Liver (tissue), 9 donors: ENCODE results near the gene SULT1A2. TPM values are rescaled to one million over a fixed set of nuclear protein-coding genes. Genes with fewer than 3 reads are reported as not detected.

Source experiments
- DNase-seq: peaks from one replicate; pipeline ENCODE4 v3.0.0-alpha.2; 2017; ENCODE audit warnings: low spot score
- H3K27ac ChIP-seq, 2 donors: one replicate each; pipeline ENCODE4 v1.7.0; 2013; ENCODE audit warnings: inconsistent platforms in 2 of 2, low read length in 2 of 2, control low read depth in 1 of 2, low read depth in 1 of 2, mild to moderate bottlenecking in 1 of 2
- H3K27me3 ChIP-seq, 4 donors: one replicate each; pipeline versions ENCODE4 v1.6.1 to v1.7.0; 2013; ENCODE audit warnings: low read length in 3 of 4, inconsistent platforms in 1 of 4, mild to moderate bottlenecking in 1 of 4, moderate library complexity in 1 of 4; ENCODE audit not compliant: control insufficient read depth in 4 of 4, insufficient read depth in 4 of 4
- H3K36me3 ChIP-seq, 4 donors: one replicate each; pipeline versions ENCODE4 v1.6.1 to v1.7.0; 2013; ENCODE audit warnings: low read length in 3 of 4, mild to moderate bottlenecking in 3 of 4, low read depth in 1 of 4, moderate library complexity in 1 of 4; ENCODE audit not compliant: control insufficient read depth in 4 of 4, insufficient read depth in 3 of 4
- H3K4me1 ChIP-seq, 4 donors: one replicate each; pipeline versions ENCODE4 v1.6.1 to v1.7.0; 2013; ENCODE audit warnings: low read length in 3 of 4, mild to moderate bottlenecking in 3 of 4, moderate library complexity in 1 of 4; ENCODE audit not compliant: control insufficient read depth in 4 of 4, insufficient read depth in 4 of 4
- H3K4me3 ChIP-seq, 3 donors: one replicate each; pipeline versions ENCODE4 v1.6.1 to v1.7.0; 2013; ENCODE audit warnings: low read length in 3 of 3, control low read depth in 1 of 3, low read depth in 1 of 3, mild to moderate bottlenecking in 1 of 3
- H3K9ac ChIP-seq, 2 donors: one replicate each; pipeline ENCODE4 v1.7.0; 2013; ENCODE audit warnings: low read length in 2 of 2, mild to moderate bottlenecking in 2 of 2, moderate library complexity in 2 of 2, control low read depth in 1 of 2, low read depth in 1 of 2
- H3K9me3 ChIP-seq, 4 donors: one replicate each; pipeline versions ENCODE4 v1.6.1 to v1.7.0; 2013; ENCODE audit warnings: low read length in 3 of 4; ENCODE audit not compliant: control insufficient read depth in 4 of 4
- EGR1 ChIP-seq, 2 donors: IDR thresholded peaks; 2 replicates each; pipeline ENCODE4 v1.6.1; 2016 to 2018; ENCODE audit warnings: antibody characterized with exemption in 2 of 2, low read depth in 2 of 2
- FOXA1 ChIP-seq: IDR thresholded peaks from 2 replicates; pipeline ENCODE4 v1.6.1; 2016; ENCODE audit warnings: antibody characterized with exemption
- FOXA2 ChIP-seq: IDR thresholded peaks from 2 replicates; pipeline ENCODE4 v1.6.1; 2016; ENCODE audit warnings: antibody characterized with exemption
- GABPA ChIP-seq, 2 donors: IDR thresholded peaks in 1 of 2; conservative IDR thresholded peaks in 1 of 2; 2 replicates each; pipeline ENCODE4 v1.6.1; 2016; ENCODE audit warnings: antibody characterized with exemption in 2 of 2, mild to moderate bottlenecking in 1 of 2, moderate library complexity in 1 of 2
- HNF4A ChIP-seq, 2 donors: conservative IDR thresholded peaks; 2 replicates each; pipeline ENCODE4 v1.6.1; 2016; ENCODE audit warnings: antibody characterized with exemption in 2 of 2, mild to moderate bottlenecking in 2 of 2
- HNF4G ChIP-seq: IDR thresholded peaks from 2 replicates; pipeline ENCODE4 v1.6.1; 2016; ENCODE audit warnings: antibody characterized with exemption
- JUND ChIP-seq, 2 donors: IDR thresholded peaks; 2 replicates each; pipeline ENCODE4 v1.6.1; 2016; ENCODE audit warnings: antibody characterized with exemption in 2 of 2
- NR2F2 ChIP-seq: IDR thresholded peaks from 2 replicates; pipeline ENCODE4 v1.6.1; 2016; ENCODE audit warnings: antibody characterized with exemption
- RAD21 ChIP-seq, 2 donors: IDR thresholded peaks; 2 replicates each; pipeline ENCODE4 v1.6.1; 2016; ENCODE audit warnings: antibody characterized with exemption in 2 of 2, mild to moderate bottlenecking in 2 of 2
- RXRA ChIP-seq, 2 donors: IDR thresholded peaks; 2 replicates each; pipeline ENCODE4 v1.6.1; 2017 to 2018; ENCODE audit warnings: antibody characterized with exemption in 2 of 2, mild to moderate bottlenecking in 1 of 2
- SP1 ChIP-seq: IDR thresholded peaks from 2 replicates; pipeline ENCODE4 v1.6.1; 2018; ENCODE audit warnings: antibody characterized with exemption, mild to moderate bottlenecking
- TAF1 ChIP-seq: conservative IDR thresholded peaks from 2 replicates; pipeline ENCODE4 v1.6.1; 2016; ENCODE audit warnings: antibody characterized with exemption, mild to moderate bottlenecking
- YY1 ChIP-seq: IDR thresholded peaks from 2 replicates; pipeline ENCODE4 v1.6.1; 2016; ENCODE audit warnings: antibody characterized with exemption, mild to moderate bottlenecking
- WGBS: extraction: QIAGEN DNeasy Blood & Tissue Kit; methylation state at CpG from one replicate; pipeline ENCODE4 v1.1.7; 2013; 5-methylcytosine and 5-hydroxymethylcytosine counted together
- polyA plus RNA-seq, 2 donors: library from polyadenylated mRNA; stranded (reverse) in 1 of 2; unstranded in 1 of 2; fragments of 200-250 nt in 1 of 2; fragments of >200 nt in 1 of 2; fragmentation: Nextera tagmentation in 1 of 2; extraction: Ambion mirVana in 1 of 2; gene quantifications; one replicate each; pipeline versions ENCODE4 v1.2.1 to v1.2.3, GENCODE V29; 2013 to 2015
- total RNA-seq, 2 donors: library from RNA; depleted of rRNA; stranded (reverse); fragments of >200 nt; gene quantifications; one replicate each; pipeline ENCODE4 v1.2.3, GENCODE V29; 2014
- TF ChIP-seq, protein P1 (sequence below): IDR thresholded peaks from 2 replicates; pipeline ENCODE4 v1.6.1; 2016; ENCODE audit warnings: antibody characterized with exemption
- TF ChIP-seq, protein P2 (sequence below): IDR thresholded peaks from 2 replicates; pipeline ENCODE4 v1.6.1; 2016; ENCODE audit warnings: antibody characterized with exemption
- TF ChIP-seq, protein P3 (sequence below): fragments of 150-350 bp; IDR thresholded peaks from 2 replicates; pipeline ENCODE4 v1.5.1; 2017; ENCODE audit warnings: improper control_type of control experiment, low read depth, low read length; ENCODE audit not compliant: missing input control
- TF ChIP-seq, protein P4 (sequence below): IDR thresholded peaks from 2 replicates; pipeline ENCODE4 v1.6.1; 2016; ENCODE audit warnings: antibody characterized with exemption, mild to moderate bottlenecking
- TF ChIP-seq, protein P5 (sequence below): IDR thresholded peaks from 2 replicates; pipeline ENCODE4 v1.6.1; 2016; ENCODE audit warnings: antibody characterized with exemption
- donor health status: healthy.
- donor health status: healthy.
- donor health status: healthy.
- donor health status: healthy.
- donor health status: healthy.

SULT1A2 gene
- total and polyA plus RNA-seq, 4 donors, result 1.6 to 29.4 (median 14.9) TPM

DNA sequence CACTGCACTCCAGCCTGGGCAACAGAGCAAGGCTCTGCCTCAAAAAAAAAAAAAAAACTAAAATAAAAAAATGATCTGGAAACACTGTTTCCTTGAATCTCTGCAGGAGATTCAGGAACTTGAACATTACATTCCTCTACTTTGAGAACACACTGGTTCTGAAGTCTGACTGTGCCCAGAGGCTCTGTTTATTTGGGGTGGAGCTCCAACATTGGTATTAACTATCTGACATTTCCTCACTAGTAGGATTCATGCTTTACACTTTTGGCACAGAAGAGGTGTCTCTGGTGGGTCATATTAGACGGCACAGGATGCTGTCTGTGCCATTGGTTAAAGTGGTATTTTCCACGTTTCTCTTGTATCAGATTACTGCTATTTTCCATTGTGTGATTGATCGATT lies 10.4 kb downstream of the SULT1A2 start:
- no peaks in the 10 kb centered on the region for H3K27me3 ChIP-seq
- H3K4me1 ChIP-seq, result no peaks in the 10 kb centered on the region
- no peak for DNase-seq
- H3K9me3 ChIP-seq, result no peaks in the 10 kb centered on the region
- no peak overlapping the region for H3K9ac ChIP-seq
- peaks cover 9 to 69% (median 33%) of the 10 kb centered on the region in 4 donors for H3K36me3 ChIP-seq
- H3K4me3 ChIP-seq, result no peak overlapping the region
- H3K27ac ChIP-seq, result no peak overlapping the region
- 94% methylated on average over 3 of the region's 3 CpGs for WGBS
- TF ChIP-seq RXRA (IDR thresholded peaks at IDR 0.05) (no peak), YY1 (no peak), EGR1 (IDR thresholded peaks at IDR 0.05; ENCODE audit: low read depth in 2 of 2) (no peak), JUND (IDR thresholded peaks at IDR 0.05) (no peak), NR2F2 (no peak), FOXA2 (no peak), GABPA (IDR thresholded peaks at IDR 0.05 in 1 of 2, conservative IDR thresholded peaks at IDR 0.05 in 1 of 2) (no peak), RAD21 (IDR thresholded peaks at IDR 0.05) (no peak), SP1 (no peak), HNF4G (no peak), TAF1 (no peak), HNF4A (conservative IDR thresholded peaks at IDR 0.05) (no peak), FOXA1 (no peak)
- TF ChIP-seq, protein P1, sequence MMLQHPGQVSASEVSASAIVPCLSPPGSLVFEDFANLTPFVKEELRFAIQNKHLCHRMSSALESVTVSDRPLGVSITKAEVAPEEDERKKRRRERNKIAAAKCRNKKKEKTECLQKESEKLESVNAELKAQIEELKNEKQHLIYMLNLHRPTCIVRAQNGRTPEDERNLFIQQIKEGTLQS, result no peak
- TF ChIP-seq, protein P2, sequence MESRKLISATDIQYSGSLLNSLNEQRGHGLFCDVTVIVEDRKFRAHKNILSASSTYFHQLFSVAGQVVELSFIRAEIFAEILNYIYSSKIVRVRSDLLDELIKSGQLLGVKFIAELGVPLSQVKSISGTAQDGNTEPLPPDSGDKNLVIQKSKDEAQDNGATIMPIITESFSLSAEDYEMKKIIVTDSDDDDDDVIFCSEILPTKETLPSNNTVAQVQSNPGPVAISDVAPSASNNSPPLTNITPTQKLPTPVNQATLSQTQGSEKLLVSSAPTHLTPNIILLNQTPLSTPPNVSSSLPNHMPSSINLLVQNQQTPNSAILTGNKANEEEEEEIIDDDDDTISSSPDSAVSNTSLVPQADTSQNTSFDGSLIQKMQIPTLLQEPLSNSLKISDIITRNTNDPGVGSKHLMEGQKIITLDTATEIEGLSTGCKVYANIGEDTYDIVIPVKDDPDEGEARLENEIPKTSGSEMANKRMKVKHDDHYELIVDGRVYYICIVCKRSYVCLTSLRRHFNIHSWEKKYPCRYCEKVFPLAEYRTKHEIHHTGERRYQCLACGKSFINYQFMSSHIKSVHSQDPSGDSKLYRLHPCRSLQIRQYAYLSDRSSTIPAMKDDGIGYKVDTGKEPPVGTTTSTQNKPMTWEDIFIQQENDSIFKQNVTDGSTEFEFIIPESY, result no peak
- TF ChIP-seq, protein P3, sequence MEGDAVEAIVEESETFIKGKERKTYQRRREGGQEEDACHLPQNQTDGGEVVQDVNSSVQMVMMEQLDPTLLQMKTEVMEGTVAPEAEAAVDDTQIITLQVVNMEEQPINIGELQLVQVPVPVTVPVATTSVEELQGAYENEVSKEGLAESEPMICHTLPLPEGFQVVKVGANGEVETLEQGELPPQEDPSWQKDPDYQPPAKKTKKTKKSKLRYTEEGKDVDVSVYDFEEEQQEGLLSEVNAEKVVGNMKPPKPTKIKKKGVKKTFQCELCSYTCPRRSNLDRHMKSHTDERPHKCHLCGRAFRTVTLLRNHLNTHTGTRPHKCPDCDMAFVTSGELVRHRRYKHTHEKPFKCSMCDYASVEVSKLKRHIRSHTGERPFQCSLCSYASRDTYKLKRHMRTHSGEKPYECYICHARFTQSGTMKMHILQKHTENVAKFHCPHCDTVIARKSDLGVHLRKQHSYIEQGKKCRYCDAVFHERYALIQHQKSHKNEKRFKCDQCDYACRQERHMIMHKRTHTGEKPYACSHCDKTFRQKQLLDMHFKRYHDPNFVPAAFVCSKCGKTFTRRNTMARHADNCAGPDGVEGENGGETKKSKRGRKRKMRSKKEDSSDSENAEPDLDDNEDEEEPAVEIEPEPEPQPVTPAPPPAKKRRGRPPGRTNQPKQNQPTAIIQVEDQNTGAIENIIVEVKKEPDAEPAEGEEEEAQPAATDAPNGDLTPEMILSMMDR, result no peak
- TF ChIP-seq, protein P4, sequence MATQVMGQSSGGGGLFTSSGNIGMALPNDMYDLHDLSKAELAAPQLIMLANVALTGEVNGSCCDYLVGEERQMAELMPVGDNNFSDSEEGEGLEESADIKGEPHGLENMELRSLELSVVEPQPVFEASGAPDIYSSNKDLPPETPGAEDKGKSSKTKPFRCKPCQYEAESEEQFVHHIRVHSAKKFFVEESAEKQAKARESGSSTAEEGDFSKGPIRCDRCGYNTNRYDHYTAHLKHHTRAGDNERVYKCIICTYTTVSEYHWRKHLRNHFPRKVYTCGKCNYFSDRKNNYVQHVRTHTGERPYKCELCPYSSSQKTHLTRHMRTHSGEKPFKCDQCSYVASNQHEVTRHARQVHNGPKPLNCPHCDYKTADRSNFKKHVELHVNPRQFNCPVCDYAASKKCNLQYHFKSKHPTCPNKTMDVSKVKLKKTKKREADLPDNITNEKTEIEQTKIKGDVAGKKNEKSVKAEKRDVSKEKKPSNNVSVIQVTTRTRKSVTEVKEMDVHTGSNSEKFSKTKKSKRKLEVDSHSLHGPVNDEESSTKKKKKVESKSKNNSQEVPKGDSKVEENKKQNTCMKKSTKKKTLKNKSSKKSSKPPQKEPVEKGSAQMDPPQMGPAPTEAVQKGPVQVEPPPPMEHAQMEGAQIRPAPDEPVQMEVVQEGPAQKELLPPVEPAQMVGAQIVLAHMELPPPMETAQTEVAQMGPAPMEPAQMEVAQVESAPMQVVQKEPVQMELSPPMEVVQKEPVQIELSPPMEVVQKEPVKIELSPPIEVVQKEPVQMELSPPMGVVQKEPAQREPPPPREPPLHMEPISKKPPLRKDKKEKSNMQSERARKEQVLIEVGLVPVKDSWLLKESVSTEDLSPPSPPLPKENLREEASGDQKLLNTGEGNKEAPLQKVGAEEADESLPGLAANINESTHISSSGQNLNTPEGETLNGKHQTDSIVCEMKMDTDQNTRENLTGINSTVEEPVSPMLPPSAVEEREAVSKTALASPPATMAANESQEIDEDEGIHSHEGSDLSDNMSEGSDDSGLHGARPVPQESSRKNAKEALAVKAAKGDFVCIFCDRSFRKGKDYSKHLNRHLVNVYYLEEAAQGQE, result no peak
- TF ChIP-seq, protein P5, sequence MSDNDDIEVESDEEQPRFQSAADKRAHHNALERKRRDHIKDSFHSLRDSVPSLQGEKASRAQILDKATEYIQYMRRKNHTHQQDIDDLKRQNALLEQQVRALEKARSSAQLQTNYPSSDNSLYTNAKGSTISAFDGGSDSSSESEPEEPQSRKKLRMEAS, result no peak
